OCI-LY3 (cell line): ENCODE results near the gene BBX.
A peak's percentile ranks its signal among the peaks of the same experiment; 100 is the strongest.

Experiments
- H2AFZ ChIP-seq: fragments of 200-600, 300-600 bp; shearing (Covaris generic); 2 replicates; pipeline ENCODE4 v1.6.0; 2014; ENCODE audit warnings: antibody characterized with exemption, low read depth, low read length
- H3K27ac ChIP-seq: fragments of 200-600, 300-600 bp; sonication (generic); 2 replicates; pipeline ENCODE4 v1.5.1; 2014; ENCODE audit warnings: mild to moderate bottlenecking, low read length, moderate library complexity, mixed read lengths
- H3K27me3 ChIP-seq: fragments of 200-600, 300-600 bp; sonication (generic); 2 replicates; pipeline ENCODE4 v1.6.1; 2014; ENCODE audit warnings: low read depth, low read length, mixed read lengths
- H3K36me3 ChIP-seq: fragments of 200-600, 300-600 bp; sonication (generic); replicated peaks from 2 replicates; pipeline ENCODE3; 2014; ENCODE audit warnings: low read depth, low read length, mixed read lengths
- H3K4me1 ChIP-seq: fragments of 300-600, 200-600 bp; sonication (generic); 2 replicates; pipeline ENCODE4 v1.6.1; 2014; ENCODE audit warnings: low read length, mixed read lengths
- H3K4me2 ChIP-seq: fragments of 200-600, 300-600 bp; sonication (generic); 2 replicates; pipeline ENCODE4 v1.6.1; 2014; ENCODE audit warnings: low read length, mixed read lengths
- H3K4me3 ChIP-seq: fragments of 300-600, 200-600 bp; sonication (generic); 2 replicates; pipeline ENCODE4 v1.5.1; 2014; ENCODE audit warnings: antibody characterized with exemption, mild to moderate bottlenecking, low read length, moderate library complexity
- H3K79me2 ChIP-seq: fragments of 300-600, 200-600 bp; shearing (Covaris generic); 2 replicates; pipeline ENCODE4 v1.6.1; 2014; ENCODE audit warnings: mild to moderate bottlenecking, low read length, mixed read lengths
- H3K9ac ChIP-seq: fragments of 300-600, 200-600 bp; shearing (Covaris generic); 2 replicates; pipeline ENCODE4 v1.6.0; 2014; ENCODE audit warnings: mild to moderate bottlenecking, low read length, moderate library complexity
- H3K9me3 ChIP-seq: fragments of 200-600, 300-600 bp; shearing (Covaris generic); 2 replicates; pipeline ENCODE4 v1.6.1; 2014; ENCODE audit warnings: low read length, mixed read lengths; ENCODE audit not compliant: insufficient read depth
- H4K20me1 ChIP-seq: fragments of 200-600, 300-600 bp; sonication (generic); 2 replicates; pipeline ENCODE4 v1.6.1; 2016; ENCODE audit warnings: low read length, mixed read lengths; ENCODE audit not compliant: insufficient read depth
- CTCF ChIP-seq: fragments of 200-600, 300-600 bp; sonication (generic); IDR thresholded peaks from 2 replicates; pipeline ENCODE4 v1.5.1; 2014; ENCODE audit warnings: antibody characterized with exemption, low read length, low read depth
- EZH2phosphoT487 ChIP-seq: fragments of 200-600 bp; shearing (Covaris generic); IDR thresholded peaks from 2 replicates; pipeline ENCODE4 v1.6.1; 2018; ENCODE audit warnings: antibody characterized with exemption, mixed run types, low read depth

Gene BBX

GRCh38 chr3:107621465-107621864, 98.7 kb downstream of the BBX start:
- H3K4me2 ChIP-seq: no peak overlapping the region
- H2AFZ ChIP-seq: no peak overlapping the region
- H3K4me3 ChIP-seq: no peak overlapping the region
- TF ChIP-seq EZH2phosphoT487 (no peak), CTCF (no peak)
- H3K27ac ChIP-seq: no peak overlapping the region
- no peaks in the 10 kb centered on the region for H3K27me3 ChIP-seq
- peaks cover 24% of the 10 kb centered on the region for H3K79me2 ChIP-seq
- H4K20me1 ChIP-seq: peaks cover 4% of the 10 kb centered on the region; the same call in 1 of the 2 replicates
- peaks cover 20% of the 10 kb centered on the region for H3K4me1 ChIP-seq
- H3K9ac ChIP-seq: no peak overlapping the region
- H3K36me3 ChIP-seq: no peaks in the 10 kb centered on the region
- no peaks in the 10 kb centered on the region for H3K9me3 ChIP-seq

- H3K27me3 ChIP-seq: no peaks in the 10 kb centered on the region
- no peaks in the 10 kb centered on the region for H3K9me3 ChIP-seq
- peaks cover 15% of the 10 kb centered on the region; the same call in 1 of the 2 replicates for H4K20me1 ChIP-seq
- H3K4me3 ChIP-seq: no peak overlapping the region
- H3K4me2 ChIP-seq: no peak overlapping the region
- H2AFZ ChIP-seq: no peak overlapping the region
- no peaks in the 10 kb centered on the region; the same call in 1 of the 2 replicates for H3K79me2 ChIP-seq
- no peak overlapping the region for H3K9ac ChIP-seq
- H3K36me3 ChIP-seq: no peaks in the 10 kb centered on the region
- TF ChIP-seq CTCF (peak; percentile 50), EZH2phosphoT487 (no peak)
- no peak overlapping the region for H3K27ac ChIP-seq
- H3K4me1 ChIP-seq: peaks cover 31% of the 10 kb centered on the region
Observed at GRCh38 chr3:107627962-107628542, 105.3 kb downstream of the BBX start.

- Histone ChIP-seq H3K4me1 (peaks cover 44% of the 10 kb centered on the region), H3K9ac (no peak overlapping the region), H4K20me1 (peaks cover 15% of the 10 kb centered on the region; the same call in 1 of the 2 replicates), H3K4me2 (no peak overlapping the region), H3K27ac (no peak overlapping the region), H3K27me3 (no peaks in the 10 kb centered on the region), H3K36me3 (no peaks in the 10 kb centered on the region), H2AFZ (no peak overlapping the region), H3K79me2 (no peaks in the 10 kb centered on the region; the same call in 1 of the 2 replicates), H3K4me3 (no peak overlapping the region), H3K9me3 (no peaks in the 10 kb centered on the region)
- no peak for TF ChIP-seq CTCF
- no peak for TF ChIP-seq EZH2phosphoT487
Observed at GRCh38 chr3:107629566-107629965, 106.8 kb downstream of the BBX start.

- Histone ChIP-seq H3K4me2 (no peak overlapping the region), H2AFZ (no peak overlapping the region), H3K4me1 (peaks cover 52% of the 10 kb centered on the region), H3K9ac (no peak overlapping the region), H3K36me3 (no peaks in the 10 kb centered on the region), H3K27me3 (no peaks in the 10 kb centered on the region), H3K79me2 (no peaks in the 10 kb centered on the region; the same call in 1 of the 2 replicates), H3K27ac (no peak overlapping the region), H4K20me1 (peaks cover 15% of the 10 kb centered on the region; the same call in 1 of the 2 replicates), H3K4me3 (no peak overlapping the region), H3K9me3 (no peaks in the 10 kb centered on the region)
- no peak for TF ChIP-seq CTCF
- no peak for TF ChIP-seq EZH2phosphoT487
Observed at GRCh38 chr3:107630779-107631178, 108.0 kb downstream of the BBX start.
